IMR-90 (cell line): ENCODE measurements around the gene MCF2L. TPM values are rescaled to one million over a fixed set of nuclear protein-coding genes. Genes with fewer than 3 reads are reported as not detected.

Source experiments
- ATAC-seq: fragments of 200-7000 bp; cut with Tn5 transposase; 2 replicates; pipeline ENCODE4 v1.9.1; 2020; ENCODE audit warnings: low read depth, mild to moderate bottlenecking, moderate library complexity
- BruUV-seq: library from RNA; stranded (reverse); fragments of 400-500 nt; replicated peaks from 2 replicates; lab custom pipeline; 2021; lab: Mats Ljungman, UMichigan
- CTCF ChIA-PET: fragments of 300-600 bp; formaldehyde crosslinking; extraction: SDS; loops from one replicate; lab custom pipeline; 2021; ENCODE audit warnings: antibody characterized with exemption; lab: Yijun Ruan, JAX
- POLR2A ChIA-PET: fragments of 300-600 bp; sonication (Branson Sonifier 250); formaldehyde crosslinking; loops from one replicate; lab custom pipeline; 2022; ENCODE audit warnings: antibody characterized with exemption; ENCODE audit not compliant: unreplicated experiment; lab: Charles Lee
- DNase-seq: peaks from one replicate; pipeline ENCODE4 v3.0.0; 2013
- H2AFZ ChIP-seq: replicated peaks from 2 replicates; pipeline ENCODE3; 2013; ENCODE audit warnings: low read length, mild to moderate bottlenecking; ENCODE audit not compliant: poor library complexity
- H2AK5ac ChIP-seq: 2 replicates; pipeline ENCODE4 v1.6.1; 2013; ENCODE audit warnings: low read depth, low read length, inconsistent platforms
- H2AK9ac ChIP-seq: replicated peaks from 2 replicates; pipeline ENCODE3; 2013; ENCODE audit warnings: mild to moderate bottlenecking, low read depth, low read length, moderate library complexity; ENCODE audit not compliant: poor library complexity
- H2BK120ac ChIP-seq: 2 replicates; pipeline ENCODE4 v1.6.1; 2013; ENCODE audit warnings: low read depth, low read length, inconsistent platforms
- H2BK15ac ChIP-seq: 3 replicates; pipeline ENCODE4 v1.6.1; 2013; ENCODE audit warnings: low read depth, low read length, inconsistent platforms
- H2BK20ac ChIP-seq: 2 replicates; pipeline ENCODE4 v1.6.1; 2013; ENCODE audit warnings: low read depth, mild to moderate bottlenecking, inconsistent platforms, low read length, moderate library complexity
- H2BK5ac ChIP-seq: 2 replicates; pipeline ENCODE4 v1.6.1; 2013; ENCODE audit warnings: mild to moderate bottlenecking, low read depth, low read length, inconsistent platforms; ENCODE audit not compliant: poor library complexity, severe bottlenecking
- H3K14ac ChIP-seq: replicated peaks from 2 replicates; pipeline ENCODE4 v1.6.1; 2013; ENCODE audit warnings: low read depth, low read length, inconsistent platforms
- H3K18ac ChIP-seq: 2 replicates; pipeline ENCODE4 v1.6.1; 2013; ENCODE audit warnings: low read depth, low read length, control low read depth
- H3K23ac ChIP-seq: 2 replicates; pipeline ENCODE4 v1.6.1; 2013; ENCODE audit warnings: low read depth, low read length, inconsistent platforms
- H3K27ac ChIP-seq: 2 replicates; pipeline ENCODE4 v1.5.1; 2013; ENCODE audit warnings: mild to moderate bottlenecking, control low read depth, low read length; ENCODE audit not compliant: insufficient read depth
- H3K27me3 ChIP-seq: 2 replicates; pipeline ENCODE4 v1.6.1; 2013; ENCODE audit warnings: low read length; ENCODE audit not compliant: control insufficient read depth, insufficient read depth
- H3K36me3 ChIP-seq: 2 replicates; pipeline ENCODE4 v1.6.1; 2013; ENCODE audit warnings: low read length, mixed read lengths; ENCODE audit not compliant: control insufficient read depth, insufficient read depth
- H3K4ac ChIP-seq: 2 replicates; pipeline ENCODE4 v1.6.1; 2013; ENCODE audit warnings: low read depth, low read length, inconsistent platforms
- H3K4me1 ChIP-seq: 2 replicates; pipeline ENCODE4 v1.6.1; 2013; ENCODE audit warnings: low read length, mixed read lengths; ENCODE audit not compliant: control insufficient read depth, insufficient read depth
- H3K4me2 ChIP-seq: 2 replicates; pipeline ENCODE4 v1.6.1; 2013; ENCODE audit warnings: low read depth, mild to moderate bottlenecking, control low read depth, low read length, moderate library complexity
- H3K4me3 ChIP-seq: 2 replicates; pipeline ENCODE4 v1.5.1; 2013; ENCODE audit warnings: low read depth, mild to moderate bottlenecking, control low read depth, low read length, moderate library complexity; ENCODE audit not compliant: insufficient read depth
- H3K56ac ChIP-seq: 2 replicates; pipeline ENCODE4 v1.6.1; 2013; ENCODE audit warnings: low read length, inconsistent platforms; ENCODE audit not compliant: insufficient read depth; ENCODE audit errors: extremely low read depth
- H3K79me1 ChIP-seq, 2 experiments: 2 replicates each; pipeline ENCODE4 v1.6.1; 2013; ENCODE audit warnings: low read length in 2 of 2, inconsistent platforms in 1 of 2, low read depth in 1 of 2
- H3K9ac ChIP-seq: 2 replicates; pipeline ENCODE4 v1.6.1; 2013; ENCODE audit warnings: low read depth, low read length, control low read depth
- H3K9me1 ChIP-seq: 2 replicates; pipeline ENCODE4 v1.6.1; 2013; ENCODE audit warnings: low read length, inconsistent platforms; ENCODE audit not compliant: insufficient read depth
- H3K9me3 ChIP-seq: 2 replicates; pipeline ENCODE4 v1.6.1; 2013; ENCODE audit warnings: low read length; ENCODE audit not compliant: control insufficient read depth, insufficient read depth
- H4K20me1 ChIP-seq: 2 replicates; pipeline ENCODE4 v1.6.1; 2013; ENCODE audit warnings: low read length, inconsistent platforms; ENCODE audit not compliant: insufficient read depth
- H4K5ac ChIP-seq: 2 replicates; pipeline ENCODE4 v1.6.1; 2013; ENCODE audit warnings: mild to moderate bottlenecking, low read depth, low read length, control low read depth
- H4K8ac ChIP-seq, 2 experiments: 2 replicates each; pipeline ENCODE4 v1.6.1; 2013; ENCODE audit warnings: low read depth in 2 of 2, low read length in 2 of 2, control low read depth in 1 of 2, inconsistent platforms in 1 of 2
- H4K91ac ChIP-seq: 2 replicates; pipeline ENCODE4 v1.6.1; 2013; ENCODE audit warnings: low read depth, low read length, inconsistent platforms; ENCODE audit not compliant: insufficient read depth
- CTCF ChIP-seq: conservative IDR thresholded peaks from 2 replicates; pipeline ENCODE4 v1.5.1; 2012; ENCODE audit warnings: mild to moderate bottlenecking, low read depth, low read length, improper control_type of control experiment
- POLR2A ChIP-seq: IDR thresholded peaks from 2 replicates; pipeline ENCODE4 v1.6.1; 2012; ENCODE audit warnings: mild to moderate bottlenecking, low read depth, low read length
- SMC3 ChIP-seq: fragments of 150-350 bp; IDR thresholded peaks from 2 replicates; pipeline ENCODE4 v1.6.1; 2016; ENCODE audit warnings: low read depth, mild to moderate bottlenecking, antibody characterized with exemption, low read length, moderate library complexity
- WGBS, 2 experiments: methylation state at CpG; one replicate each; pipeline versions ENCODE4 v1.1.5 to v1.1.7; 2013; ENCODE audit warnings: missing lambda C conversion rate in 2 of 2; ENCODE audit not compliant: insufficient read length in 1 of 2; ENCODE audit errors: extremely low coverage in 2 of 2; 5-methylcytosine and 5-hydroxymethylcytosine counted together
- dilution Hi-C: fragments of 300-500 bp; cut with HindIII; formaldehyde crosslinking; loops from one replicate; pipeline ENCODE4 v1.14.3; 2018; ENCODE audit warnings: low sequenced_read_pairs; ENCODE audit not compliant: unreplicated experiment
- in situ Hi-C: fragments of 300-500 bp; cut with MboI; formaldehyde crosslinking; loops from 3 replicates; pipeline ENCODE4 v1.14.3; 2019; ENCODE audit warnings: low sequenced_read_pairs, inconsistent platforms, mixed read lengths
- intact Hi-C: fragments of 100-400 bp; cut with micrococcal nuclease; formaldehyde crosslinking; loops from 2 replicates; pipeline ENCODE4 v1.10.0; 2022
- polyA plus RNA-seq, 3 experiments: library from polyadenylated mRNA; depleted of rRNA; stranded (reverse); fragments of >200 nt; gene quantifications; 2 replicates each; pipeline ENCODE4 v1.2.3, GENCODE V29; 2012; ENCODE audit warnings: low replicate concordance in 1 of 3
- total RNA-seq: library from RNA; depleted of rRNA; stranded (reverse); fragments of >200 nt; gene quantifications from 2 replicates; pipeline ENCODE4 v1.2.3, GENCODE V29; 2012

The MCF2L gene
- total and polyA plus RNA-seq, 2 of the 4 experiments (the other 2 are of a cell fraction) = 0.18 TPM; not detected in 1

DNA sequence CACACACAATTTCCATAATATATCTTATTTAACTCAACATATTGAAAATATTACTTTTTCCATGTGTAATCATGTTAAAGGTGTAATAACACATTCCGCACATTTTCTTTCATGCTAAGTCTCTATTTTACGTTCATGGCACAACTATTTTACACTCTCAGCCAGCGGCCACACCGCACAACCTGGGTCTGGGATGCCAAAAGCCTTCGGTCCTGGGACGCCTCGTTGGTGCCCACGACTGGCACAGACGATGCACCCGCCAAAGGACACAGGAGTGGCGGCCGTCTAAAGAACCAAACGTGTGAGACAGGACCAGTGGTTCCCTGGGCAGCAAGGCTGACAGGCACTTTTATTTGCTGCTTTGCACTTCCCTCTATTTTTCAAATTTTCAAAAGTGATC is 179.4 kb downstream of the MCF2L start:
- Histone ChIP-seq H3K4me1 (peaks cover 5% of the 10 kb centered on the region), H3K9ac (no peak overlapping the region), H3K4me2 (no peak overlapping the region), H3K56ac (no peak overlapping the region), H3K4ac (no peak overlapping the region), H2AK9ac (no peak overlapping the region), H3K4me3 (no peak overlapping the region), H2BK15ac (no peak overlapping the region), H3K9me3 (no peaks in the 10 kb centered on the region), H2BK5ac (no peak overlapping the region), H2AFZ (no peak overlapping the region), H3K23ac (no peak overlapping the region), H2BK120ac (no peak overlapping the region), H3K9me1 (no peaks in the 10 kb centered on the region; the same call in 1 of the 2 replicates), H3K79me1 (no peaks in the 10 kb centered on the region), H4K5ac (no peak overlapping the region), H3K27me3 (0 out of 2 replicates have a peak, but pooled peaks cover 2% of the 10 kb centered on the region), H3K14ac (no peak overlapping the region), H4K8ac (no peak overlapping the region), H3K18ac (no peak overlapping the region), H3K27ac (no peak overlapping the region), H4K20me1 (no peaks in the 10 kb centered on the region), H2BK20ac (no peak overlapping the region), H4K91ac (no peak overlapping the region), H2AK5ac (no peak overlapping the region), H3K36me3 (no peaks in the 10 kb centered on the region)
- BruUV-seq = no TSS peak
- no peak for ATAC-seq
- POLR2A ChIA-PET = no interaction called here
- TF ChIP-seq POLR2A (no peak), CTCF (no peak), SMC3 (no peak)
- intact Hi-C loops (no loop called here), dilution Hi-C loops (no loop called here), in situ Hi-C loops (no loop called here)
- DNase-seq = no peak
- CTCF ChIA-PET = no interaction called here
- WGBS, 2 experiments = 96% methylated on average over 7 of the region's 13 CpGs; no CpG with 5 or more reads in 1 of the 2 experiments
